Hippocampal formation (tissue), 2 donors: ENCODE measurements around the gene MINDY4.

Source experiments
- DNase-seq, 2 donors: peaks; one replicate each; lab custom pipeline; 2025; lab: John Stamatoyannopoulos, UW

Gene MINDY4

DNA sequence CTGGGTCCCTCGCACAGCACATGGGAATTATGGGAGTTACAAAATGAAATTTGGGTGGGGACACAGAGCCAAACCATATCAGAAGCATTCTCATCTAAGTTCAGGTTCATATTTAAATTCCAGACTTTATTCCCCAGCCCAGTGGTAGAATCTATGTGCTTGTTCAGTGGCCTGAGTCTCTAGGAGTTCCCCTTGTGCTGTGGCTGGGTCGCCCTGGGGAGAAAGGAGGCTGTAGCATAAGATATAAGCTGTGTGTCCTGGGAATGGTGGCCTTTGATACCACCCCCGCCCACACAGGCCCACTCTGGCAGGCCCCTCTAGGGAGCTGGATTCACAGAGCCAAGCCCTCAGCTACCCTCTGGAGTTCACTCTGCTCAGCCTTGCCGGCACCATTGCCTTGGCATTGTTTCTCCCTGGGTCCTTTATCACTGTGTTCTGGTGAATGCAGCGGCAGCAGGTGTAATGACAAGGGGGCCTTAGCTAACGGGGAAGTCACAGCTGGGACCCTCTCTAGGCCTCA is 64.2 kb downstream of the MINDY4 start:
- DNase-seq = no peak

DNA sequence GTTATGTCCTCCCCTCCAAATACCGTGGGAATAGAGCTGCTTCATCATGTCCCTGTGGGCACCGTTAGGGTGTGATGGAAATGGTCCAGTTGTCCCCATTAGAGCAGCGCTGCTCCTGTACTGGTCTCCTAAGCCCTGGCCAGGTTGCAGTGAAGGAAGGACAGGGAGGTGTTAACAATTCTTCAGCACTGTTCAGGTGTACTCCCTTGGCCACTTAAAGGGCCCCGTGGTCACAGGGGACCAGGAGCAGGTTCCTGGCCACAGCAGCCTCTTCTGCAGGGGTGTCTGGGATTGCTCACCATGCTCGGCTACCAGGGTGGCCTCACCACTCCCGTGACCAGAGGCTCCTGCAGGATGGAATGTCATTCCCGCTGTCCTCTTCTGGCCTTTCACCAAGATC is 65.8 kb downstream of the MINDY4 start:
- no peak for DNase-seq

DNA sequence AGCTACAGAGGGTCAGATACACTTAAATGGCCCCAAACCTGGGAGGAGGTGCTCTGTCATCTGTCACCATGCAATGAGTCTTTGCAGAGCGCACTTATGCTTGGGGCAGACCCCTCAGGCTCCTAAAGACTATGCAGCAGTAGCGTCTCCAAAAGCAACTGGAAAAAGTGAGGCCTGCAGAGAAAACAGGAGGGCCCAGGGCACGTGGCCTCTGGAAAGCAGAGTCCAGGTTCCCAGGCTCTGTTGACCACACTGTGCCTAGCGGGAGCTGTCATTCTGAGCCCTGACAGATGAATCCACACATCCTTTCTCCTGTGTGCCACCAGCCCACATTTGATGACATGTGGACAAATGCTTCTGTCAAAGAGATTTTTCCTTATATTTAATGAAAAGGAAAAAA is 66.4 kb downstream of the MINDY4 start:
- DNase-seq = no peak

DNA sequence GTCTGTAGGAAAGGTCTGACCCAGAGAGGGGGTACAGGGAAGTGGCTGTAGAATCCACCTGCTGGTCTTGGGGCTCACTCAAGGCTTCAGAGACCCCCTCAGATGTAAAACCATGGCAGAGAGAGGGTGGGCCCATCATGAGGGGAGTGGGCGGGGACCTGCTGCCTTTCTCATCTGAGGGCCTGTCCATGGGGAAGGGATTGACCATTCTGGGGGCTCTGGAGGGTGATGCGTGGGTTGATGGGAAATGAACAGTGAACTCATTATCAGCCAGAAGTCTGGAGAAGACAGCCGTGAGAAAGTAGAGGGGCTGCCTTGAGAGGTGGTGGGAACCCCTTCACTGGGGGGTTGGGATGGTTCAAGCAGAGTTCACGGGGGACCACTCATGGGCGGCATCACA is 66.8 kb downstream of the MINDY4 start:
- no peak for DNase-seq

DNA sequence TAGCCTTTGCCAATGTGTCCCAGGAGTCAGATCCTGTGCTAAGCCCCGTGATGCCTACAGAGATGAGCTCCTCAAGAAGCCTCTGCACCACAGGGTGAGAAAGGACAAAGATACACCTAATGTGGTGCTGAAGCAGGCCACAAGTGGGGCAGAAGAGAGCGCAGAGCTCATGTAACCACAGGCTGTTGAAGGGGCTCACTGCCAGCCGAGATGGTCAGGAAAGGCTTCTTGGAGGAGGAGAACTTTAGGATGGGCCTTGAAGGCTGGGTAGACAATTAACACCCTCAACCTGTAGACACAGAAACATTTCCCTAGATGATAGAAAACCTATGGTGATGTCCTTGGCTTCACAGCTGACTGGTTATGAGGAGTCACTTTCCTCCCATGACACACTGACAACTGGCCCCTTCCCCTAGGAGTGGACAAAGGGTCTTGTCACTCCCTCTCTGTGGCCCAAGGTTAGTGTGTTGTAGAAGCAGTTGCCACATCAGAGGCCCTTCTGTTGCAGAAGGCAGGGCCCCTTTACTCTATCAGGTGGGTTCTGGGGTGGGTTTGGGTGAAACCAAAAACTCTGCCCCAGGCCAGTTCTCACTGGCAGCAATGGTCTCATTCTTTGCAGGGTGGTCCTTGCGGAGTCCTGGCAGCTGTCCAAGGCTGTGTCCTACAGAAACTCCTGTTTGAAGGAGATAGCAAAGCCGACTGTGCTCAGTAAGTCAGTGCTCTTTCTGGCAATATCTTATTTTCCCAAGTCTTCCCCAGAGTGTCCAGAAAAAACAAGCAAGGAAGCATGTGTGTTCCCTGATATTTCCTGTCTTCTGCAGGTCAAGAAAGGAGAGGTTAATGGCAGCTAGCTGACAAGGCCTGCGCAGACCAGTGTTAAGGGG is 69.2 kb downstream of the MINDY4 start:
- no peak for DNase-seq

DNA sequence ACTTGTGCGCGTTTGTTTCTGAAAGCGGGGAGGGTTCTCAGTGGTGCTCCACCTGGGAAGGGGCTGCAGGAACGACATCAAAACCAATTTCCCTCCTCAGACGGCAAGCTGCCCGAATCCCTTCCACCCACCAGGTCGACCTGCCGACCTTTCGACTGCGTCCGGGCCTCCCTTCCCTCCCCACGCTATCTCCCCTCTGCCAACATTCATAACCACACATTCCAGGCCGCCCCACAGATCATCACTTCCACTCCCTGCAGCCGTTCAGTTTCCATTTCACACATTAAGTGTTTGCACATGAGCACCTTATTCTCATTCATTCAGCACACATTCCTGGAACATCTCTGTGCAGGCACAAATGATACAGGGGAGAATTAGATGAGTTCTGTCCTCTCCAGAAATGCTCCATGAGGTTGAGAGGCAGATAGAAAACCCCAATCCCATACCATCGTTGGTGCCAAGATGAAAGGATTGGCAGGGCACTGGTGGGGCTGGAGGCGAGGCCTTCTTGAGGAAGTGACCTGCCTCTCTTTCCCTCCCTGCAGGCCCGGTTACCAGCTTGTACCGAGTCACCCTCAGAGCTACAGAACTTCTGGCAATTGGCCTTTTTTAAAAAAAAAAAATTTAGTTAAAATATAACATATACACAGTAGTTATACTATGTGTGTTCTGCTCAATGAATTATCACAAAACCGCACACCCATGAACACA is 70.0 kb downstream of the MINDY4 start:
- DNase-seq = no peak

DNA sequence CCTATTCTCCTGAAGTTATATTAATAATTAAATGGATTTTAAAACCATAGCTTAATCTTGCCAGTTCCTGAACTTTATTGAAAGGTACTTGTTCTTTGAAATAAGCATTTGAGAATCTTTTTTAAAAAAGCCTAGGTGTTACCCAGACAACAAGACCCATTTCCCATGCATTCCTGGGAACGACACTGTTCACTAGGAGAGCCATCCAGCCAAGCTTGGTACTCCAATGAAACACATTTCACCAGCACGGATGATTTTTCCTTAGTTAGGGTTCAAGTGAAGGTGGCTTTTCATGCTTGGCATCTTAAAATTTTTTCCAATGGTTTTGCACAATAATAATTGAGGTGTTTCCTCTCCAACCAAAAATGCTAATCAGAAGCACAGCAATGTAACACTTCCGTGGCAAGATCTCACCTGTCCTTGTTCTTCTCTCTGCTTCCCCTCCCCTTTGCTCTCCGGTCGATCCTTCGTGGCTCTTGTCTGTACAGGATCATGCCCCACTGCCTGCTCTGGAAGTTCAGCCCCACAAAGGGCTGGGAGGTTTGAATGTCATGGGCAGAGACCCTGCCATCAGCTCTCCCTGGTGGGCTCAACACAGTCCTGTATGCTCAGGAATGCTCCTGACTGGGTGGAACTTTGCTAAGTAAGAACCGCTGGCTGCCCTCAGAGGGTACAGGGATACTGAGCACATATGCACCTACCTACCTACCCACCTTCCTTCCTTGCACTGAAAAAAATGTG is 70.8 kb downstream of the MINDY4 start:
- DNase-seq = no peak

DNA sequence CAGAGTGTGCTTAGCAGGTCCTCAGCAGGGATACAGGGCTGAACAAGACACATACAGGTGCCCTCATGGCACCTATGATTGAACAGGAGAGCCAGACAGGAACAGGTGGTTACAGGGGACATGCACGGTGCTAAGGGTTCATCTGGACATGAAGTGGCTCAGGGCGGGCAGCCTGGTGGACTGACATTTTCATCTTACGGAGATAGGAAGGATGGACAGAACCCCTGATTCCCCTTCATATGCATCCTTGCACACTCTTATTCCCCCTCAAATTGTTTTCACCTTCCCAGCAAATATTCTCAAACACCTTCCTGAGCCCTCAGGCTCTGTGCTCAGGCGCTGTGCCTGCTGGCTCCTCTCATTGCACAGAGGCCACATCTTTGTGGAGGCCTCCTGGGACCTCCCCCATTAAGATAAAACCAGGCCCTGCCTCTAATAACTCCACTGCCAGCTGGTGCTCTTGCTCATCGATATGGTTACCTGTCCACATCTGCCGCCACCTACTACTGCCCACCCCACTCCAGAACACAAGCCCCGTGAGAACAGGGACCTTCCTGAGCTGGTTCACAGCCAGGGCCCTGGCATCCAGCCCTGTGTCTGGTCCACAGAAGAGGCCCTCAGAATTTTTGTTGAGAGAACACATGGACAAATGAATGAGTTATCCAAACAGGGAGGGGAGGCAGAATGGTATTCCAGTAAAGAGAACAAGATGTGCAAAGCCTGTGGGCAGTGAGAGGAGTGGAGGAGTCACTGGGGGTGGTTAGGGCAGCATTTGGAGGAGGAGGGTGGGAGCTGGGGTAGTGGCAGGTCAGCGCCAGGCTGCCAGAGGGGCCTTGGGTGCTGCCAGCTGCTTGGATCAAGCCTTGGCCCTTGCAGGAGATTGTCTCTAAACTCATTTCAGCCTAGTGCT is 71.6 kb downstream of the MINDY4 start:
- no peak for DNase-seq

DNA sequence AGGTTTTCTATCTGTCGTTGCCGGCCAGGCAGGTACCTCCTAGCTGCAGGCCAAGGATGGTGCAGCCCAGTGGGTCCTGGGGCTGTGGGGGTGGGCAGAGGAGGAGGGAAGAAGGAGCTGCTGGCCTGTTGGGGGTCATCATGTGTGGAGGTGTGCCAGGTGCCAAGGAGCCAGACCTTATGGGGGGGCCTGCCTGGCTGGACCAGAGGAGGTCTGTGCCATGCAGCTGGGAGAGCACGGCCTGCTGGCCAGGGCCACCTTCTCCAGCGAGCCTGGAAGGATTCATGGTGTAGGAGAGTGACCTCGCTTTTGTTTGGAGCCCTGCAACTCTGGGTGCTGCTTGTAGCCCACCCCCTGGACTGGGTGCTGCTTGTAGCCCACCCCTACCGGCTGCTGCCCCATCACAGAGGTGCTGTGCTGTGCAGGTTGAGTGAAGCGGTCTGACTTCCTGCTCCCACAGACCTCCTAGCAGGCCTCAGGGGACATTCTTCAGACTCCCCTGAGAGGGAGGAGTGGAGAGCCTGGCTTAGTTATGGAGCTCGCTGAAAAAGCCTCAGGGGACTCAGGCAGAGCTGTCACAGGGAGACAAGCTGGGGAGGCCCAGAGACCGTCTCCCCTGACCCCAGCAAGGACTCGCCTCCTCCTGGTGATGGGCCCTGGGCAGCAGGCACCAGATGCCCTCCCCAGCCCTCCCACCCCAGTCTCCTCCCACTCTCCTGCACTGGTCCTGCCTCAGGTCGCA is 72.7 kb downstream of the MINDY4 start:
- no peak for DNase-seq

DNA sequence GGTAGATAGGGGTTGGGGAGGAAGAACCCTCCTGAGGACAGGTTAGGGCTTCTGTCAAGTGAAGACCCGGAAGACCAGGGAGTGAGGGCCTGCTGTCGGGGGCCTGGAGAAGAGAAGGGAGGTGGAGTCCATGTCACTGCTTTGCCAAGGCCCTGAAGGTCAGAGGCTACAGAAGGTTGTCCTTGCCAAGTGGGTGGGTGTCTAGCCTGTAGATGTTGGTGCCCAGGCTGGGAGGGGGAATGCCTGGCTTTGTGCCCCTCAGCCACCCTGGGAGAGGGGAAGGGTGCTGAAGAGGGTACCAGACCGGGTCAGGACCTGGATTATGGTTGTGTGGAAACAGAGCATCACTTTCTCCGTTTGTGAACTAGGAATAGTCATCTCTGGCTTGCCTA is 73.3 kb downstream of the MINDY4 start:
- DNase-seq = no peak

DNA sequence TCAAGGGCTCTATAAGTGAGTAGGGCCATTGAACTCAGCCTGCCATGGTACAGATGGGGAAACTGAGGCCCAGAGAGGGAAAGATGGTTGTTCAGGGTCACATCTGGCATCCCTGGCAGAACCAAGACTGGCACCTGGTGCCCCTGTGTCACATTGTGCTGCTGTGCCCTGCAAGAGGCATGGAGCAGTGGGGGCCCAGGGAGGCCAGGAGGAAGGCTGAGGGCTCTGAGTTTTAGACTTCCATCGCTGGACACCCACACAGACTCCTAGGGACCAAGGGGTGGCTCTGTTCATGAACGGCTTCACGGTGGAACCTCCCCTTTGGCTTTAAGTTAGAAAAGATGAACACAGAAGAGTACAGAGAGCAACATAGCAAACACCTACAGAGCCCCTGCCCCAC is 73.7 kb downstream of the MINDY4 start:
- DNase-seq = no peak

DNA sequence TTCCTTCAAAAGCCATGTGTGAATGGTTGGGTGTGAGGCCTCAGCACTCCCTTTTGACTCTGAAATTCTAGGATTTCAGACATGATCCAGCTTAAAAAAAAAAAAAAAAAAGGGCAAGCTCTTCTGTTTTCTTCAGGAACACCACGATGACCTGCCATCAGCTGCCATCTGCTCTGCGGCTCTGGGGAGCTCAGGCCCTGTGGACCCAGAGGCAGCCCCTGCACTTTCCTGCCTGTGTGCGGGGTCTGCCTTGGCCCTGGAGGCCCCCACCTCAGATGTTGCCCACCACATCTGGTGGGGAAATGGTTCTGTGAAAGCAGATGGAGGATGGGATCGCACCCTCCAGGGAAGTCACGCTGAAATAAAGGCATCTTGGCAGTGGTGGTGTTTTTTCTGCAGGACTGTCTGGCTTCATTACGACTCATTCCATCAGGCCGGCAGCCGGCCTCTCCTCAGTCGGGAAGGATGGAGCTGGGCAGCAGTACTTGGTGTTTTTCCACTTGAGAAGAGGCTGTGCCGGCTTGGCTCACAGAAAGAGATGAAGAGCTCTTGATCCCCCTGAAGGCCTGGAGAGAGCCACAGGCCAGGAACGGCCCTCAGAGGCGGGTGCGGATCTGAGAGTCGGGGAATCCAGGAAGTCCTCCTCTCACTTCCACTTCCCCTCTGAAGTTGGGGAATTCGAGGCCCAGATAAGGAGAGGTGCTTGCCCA is 74.4 kb downstream of the MINDY4 start:
- peak; percentile 16 to 38 for DNase-seq

DNA sequence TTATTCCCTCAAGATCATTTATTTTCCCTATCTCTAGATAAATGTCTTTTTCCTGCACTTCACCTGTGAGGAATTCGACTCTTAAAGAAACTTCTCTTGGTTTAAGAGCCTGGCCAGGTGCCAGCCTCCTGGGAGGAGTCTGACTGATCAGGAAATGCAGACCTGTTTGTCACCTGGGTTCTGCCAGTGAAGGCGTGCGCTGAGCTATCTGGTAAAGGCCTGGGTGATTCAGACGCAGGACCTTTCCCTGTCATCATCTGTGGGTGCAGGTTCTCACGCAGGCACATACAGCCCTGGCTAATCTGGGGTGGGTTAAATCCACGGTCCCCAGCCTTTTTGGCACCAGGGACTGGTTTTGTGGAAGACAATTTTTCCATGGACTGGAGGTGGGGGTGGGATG is 75.2 kb downstream of the MINDY4 start:
- DNase-seq = no peak

DNA sequence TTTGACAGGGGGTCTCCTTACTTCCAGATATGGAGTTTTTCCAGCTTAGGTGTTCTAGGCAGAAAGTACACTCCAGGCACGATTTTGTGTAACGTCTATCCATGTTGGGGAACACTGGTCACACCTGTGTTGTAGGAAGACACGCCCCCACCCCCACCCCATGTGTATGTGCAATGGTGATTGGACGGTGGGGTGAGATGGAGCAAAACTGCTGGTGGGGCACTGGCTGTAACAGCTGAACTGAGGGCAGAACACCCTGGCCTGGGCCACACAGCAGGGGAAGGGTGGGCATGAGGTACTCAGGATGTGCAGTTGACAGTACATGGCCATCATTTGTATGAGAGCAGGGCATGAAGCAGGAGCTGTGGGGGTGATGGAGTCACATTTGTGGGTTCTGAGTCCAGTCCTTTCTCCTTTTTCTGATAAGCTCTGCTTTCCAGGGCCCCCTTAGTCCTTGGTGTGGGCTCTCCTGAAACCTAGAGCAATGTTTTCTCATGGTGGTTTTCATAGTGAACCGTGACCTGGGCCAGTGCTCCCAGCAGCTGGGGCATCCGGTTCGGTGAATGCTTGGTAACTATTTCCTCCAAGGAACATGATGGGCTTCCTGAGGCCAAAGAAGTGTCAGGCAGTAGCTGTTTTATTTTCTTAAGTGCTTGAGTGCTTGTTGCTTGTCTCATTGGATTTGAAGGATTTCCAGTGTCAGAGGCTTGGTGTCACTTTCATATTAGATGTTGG is 77.1 kb downstream of the MINDY4 start:
- no peak for DNase-seq

DNA sequence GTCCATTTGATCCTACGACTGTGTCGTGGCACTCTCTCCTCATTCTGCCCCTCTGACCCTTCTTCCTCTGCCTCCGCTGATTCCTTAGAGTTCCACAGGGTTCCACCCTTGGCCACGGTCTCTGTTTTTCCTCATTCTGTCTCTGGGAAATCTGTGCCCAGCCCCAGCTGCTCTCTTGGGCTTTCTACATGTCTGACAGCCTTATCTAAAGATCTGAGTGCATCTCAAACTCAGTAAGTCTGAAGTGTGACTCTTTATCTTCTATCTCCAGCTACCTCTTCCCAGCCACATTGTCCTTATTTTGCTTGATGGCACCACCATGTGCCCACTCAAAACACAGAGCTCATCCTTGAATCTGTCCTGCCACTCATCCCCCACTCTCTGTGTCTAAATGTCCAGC is 78.3 kb downstream of the MINDY4 start:
- no peak for DNase-seq

DNA sequence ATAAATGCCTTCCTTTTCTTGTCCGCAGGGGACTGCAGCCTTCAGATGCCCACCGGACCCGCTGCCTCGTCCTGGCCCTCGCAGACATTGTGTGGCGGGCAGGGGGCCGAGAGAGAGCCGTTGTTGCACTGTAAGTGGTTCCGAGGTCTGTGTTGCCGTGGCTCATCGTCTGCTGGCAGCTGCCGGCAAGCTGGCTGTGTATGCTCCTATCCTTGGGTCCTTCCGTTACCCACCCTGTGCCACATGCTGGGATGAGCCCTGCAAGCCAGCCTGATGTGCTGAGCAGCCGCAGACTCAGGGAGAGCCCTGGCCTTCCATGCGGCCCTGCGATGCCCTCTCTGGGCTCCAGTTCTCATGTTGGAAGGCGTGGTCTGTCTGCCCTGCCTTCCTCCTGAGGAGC is 79.2 kb downstream of the MINDY4 start:
- no peak for DNase-seq

DNA sequence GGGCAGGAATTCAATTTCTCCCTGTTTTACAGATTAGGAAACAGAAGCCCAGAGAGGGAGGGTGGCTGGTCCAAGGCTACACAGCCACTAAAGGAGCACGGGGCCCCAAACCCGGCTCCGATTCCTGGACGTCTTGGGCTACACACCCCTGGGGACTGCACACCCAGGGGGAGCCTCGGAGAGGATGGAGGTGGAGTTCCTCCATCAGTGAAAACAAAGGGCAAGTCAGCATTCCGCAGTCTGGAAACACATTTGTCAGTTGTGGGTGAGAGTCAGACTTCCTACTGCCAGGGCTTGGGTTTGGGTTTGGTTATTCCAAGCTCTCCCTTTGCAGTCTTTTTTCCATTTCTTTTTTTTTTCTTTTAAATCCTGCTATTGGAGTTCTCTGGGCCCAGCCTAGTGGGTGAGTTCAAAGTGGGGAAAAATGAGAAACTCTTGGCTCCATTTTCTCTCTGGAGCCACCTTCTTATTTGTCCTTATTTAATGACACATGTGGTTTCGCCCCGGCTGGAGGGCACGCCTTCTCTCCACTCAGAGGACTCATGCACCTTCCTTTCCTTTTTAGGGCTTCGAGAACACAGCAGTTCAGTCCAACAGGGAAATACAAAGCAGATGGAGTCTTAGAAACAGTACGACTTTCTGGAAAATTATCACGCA is 80.6 kb downstream of the MINDY4 start:
- DNase-seq = no peak

DNA sequence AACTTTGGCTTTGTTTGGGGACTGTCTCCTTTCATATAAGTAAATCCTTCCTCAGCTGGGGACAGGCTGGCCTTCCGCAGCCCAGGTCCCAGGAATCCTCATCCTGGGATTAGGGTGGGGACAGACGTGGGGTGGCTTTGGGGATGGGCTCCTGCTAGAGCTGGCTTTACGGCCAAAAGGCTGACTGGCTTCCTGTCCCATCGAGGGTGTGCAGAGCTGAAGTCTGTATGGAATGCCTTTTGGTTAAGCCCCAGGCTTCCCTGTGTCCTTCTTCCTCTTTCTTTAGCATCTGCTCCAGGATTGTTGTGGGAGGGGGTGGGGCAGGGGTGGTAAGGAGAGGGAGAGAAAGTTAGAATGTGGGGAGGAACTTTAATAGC is 81.1 kb downstream of the MINDY4 start:
- no peak for DNase-seq

DNA sequence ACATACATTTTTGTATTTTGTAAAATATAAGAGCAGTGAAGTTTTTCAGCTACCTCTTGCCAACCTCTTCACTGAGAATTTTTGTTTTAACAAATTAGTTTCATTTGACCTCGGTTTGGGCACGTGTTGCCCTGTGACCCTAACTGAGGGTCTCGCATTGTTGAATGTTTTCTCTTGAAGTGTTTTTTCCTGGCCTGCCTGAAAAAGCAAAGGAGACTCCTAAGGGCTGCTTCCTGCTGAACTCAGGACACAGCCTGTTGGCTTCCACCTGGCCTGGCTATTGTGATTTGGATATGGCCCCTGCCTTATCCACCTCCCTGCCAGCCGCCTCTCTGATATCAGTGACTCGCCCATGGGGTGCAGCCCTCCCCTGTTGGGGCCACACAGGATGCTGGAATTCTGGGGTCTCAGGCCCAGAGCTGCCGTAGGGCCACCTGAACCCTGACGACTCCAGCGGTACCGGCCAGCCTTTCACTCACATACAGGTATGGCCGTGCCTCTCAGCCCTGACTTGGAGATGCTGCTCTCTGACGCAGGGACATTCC is 81.6 kb downstream of the MINDY4 start:
- DNase-seq = no peak
